ENCODE measurements around the gene OSBPL6.

OSBPL6 gene

GRCh38 chr2:178291703-178292102 lies 97.4 kb downstream of the OSBPL6 start:
- ATAC-seq = no peak
- TF ChIP-seq PPARA (CRISPR knock-in tag; IDR thresholded peaks at IDR 0.05; ENCODE audit: borderline replicate concordance) = no peak
- TF ChIP-seq ZNF70 (CRISPR knock-in tag; IDR thresholded peaks at IDR 0.05) = no peak
- TF ChIP-seq GLIS3 (CRISPR knock-in tag; IDR thresholded peaks at IDR 0.05) = no peak
- TF ChIP-seq ZNF565 (CRISPR knock-in tag; conservative IDR thresholded peaks at IDR 0.05; ENCODE audit: low read depth) = no peak
- TF ChIP-seq CSDC2 (CRISPR knock-in tag; IDR thresholded peaks at IDR 0.05) = no peak
- no peak for TF ChIP-seq ZC3H10 (CRISPR knock-in tag; IDR thresholded peaks at IDR 0.05)
- TF ChIP-seq OSR1 (CRISPR knock-in tag; IDR thresholded peaks at IDR 0.05) = no peak
- TF ChIP-seq, protein P1, sequence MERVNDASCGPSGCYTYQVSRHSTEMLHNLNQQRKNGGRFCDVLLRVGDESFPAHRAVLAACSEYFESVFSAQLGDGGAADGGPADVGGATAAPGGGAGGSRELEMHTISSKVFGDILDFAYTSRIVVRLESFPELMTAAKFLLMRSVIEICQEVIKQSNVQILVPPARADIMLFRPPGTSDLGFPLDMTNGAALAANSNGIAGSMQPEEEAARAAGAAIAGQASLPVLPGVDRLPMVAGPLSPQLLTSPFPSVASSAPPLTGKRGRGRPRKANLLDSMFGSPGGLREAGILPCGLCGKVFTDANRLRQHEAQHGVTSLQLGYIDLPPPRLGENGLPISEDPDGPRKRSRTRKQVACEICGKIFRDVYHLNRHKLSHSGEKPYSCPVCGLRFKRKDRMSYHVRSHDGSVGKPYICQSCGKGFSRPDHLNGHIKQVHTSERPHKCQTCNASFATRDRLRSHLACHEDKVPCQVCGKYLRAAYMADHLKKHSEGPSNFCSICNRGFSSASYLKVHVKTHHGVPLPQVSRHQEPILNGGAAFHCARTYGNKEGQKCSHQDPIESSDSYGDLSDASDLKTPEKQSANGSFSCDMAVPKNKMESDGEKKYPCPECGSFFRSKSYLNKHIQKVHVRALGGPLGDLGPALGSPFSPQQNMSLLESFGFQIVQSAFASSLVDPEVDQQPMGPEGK (CRISPR knock-in tag; IDR thresholded peaks at IDR 0.05; ENCODE audit: borderline replicate concordance) = no peak
- no peak for TF ChIP-seq TCF4 (CRISPR knock-in tag; IDR thresholded peaks at IDR 0.05; ENCODE audit: borderline replicate concordance)
- no peak for TF ChIP-seq ESRRG (CRISPR knock-in tag; IDR thresholded peaks at IDR 0.05)
- TF ChIP-seq, protein P2, sequence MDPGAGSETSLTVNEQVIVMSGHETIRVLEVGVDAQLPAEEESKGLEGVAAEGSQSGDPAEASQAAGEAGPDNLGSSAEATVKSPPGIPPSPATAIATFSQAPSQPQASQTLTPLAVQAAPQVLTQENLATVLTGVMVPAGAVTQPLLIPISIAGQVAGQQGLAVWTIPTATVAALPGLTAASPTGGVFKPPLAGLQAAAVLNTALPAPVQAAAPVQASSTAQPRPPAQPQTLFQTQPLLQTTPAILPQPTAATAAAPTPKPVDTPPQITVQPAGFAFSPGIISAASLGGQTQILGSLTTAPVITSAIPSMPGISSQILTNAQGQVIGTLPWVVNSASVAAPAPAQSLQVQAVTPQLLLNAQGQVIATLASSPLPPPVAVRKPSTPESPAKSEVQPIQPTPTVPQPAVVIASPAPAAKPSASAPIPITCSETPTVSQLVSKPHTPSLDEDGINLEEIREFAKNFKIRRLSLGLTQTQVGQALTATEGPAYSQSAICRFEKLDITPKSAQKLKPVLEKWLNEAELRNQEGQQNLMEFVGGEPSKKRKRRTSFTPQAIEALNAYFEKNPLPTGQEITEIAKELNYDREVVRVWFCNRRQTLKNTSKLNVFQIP (CRISPR knock-in tag; IDR thresholded peaks at IDR 0.05; ENCODE audit: borderline replicate concordance, low read depth) = no peak
- no peak for TF ChIP-seq RARB (CRISPR knock-in tag; IDR thresholded peaks at IDR 0.05)
- TF ChIP-seq CREB5 (CRISPR knock-in tag; IDR thresholded peaks at IDR 0.05; ENCODE audit: low read depth) = no peak
- no peak for TF ChIP-seq ARNTL (CRISPR knock-in tag; IDR thresholded peaks at IDR 0.05; ENCODE audit: borderline replicate concordance, low read depth)
- no peak for TF ChIP-seq ZFP3 (CRISPR knock-in tag; IDR thresholded peaks at IDR 0.05)
- no peak for TF ChIP-seq CSRNP3 (CRISPR knock-in tag; IDR thresholded peaks at IDR 0.05)
- no peak for TF ChIP-seq ZFP30 (CRISPR knock-in tag; IDR thresholded peaks at IDR 0.05)
- no peak for TF ChIP-seq BACH2 (CRISPR knock-in tag; IDR thresholded peaks at IDR 0.05; ENCODE audit: borderline replicate concordance)
- no peak for TF ChIP-seq ISL1 (CRISPR knock-in tag; IDR thresholded peaks at IDR 0.05)

DNA sequence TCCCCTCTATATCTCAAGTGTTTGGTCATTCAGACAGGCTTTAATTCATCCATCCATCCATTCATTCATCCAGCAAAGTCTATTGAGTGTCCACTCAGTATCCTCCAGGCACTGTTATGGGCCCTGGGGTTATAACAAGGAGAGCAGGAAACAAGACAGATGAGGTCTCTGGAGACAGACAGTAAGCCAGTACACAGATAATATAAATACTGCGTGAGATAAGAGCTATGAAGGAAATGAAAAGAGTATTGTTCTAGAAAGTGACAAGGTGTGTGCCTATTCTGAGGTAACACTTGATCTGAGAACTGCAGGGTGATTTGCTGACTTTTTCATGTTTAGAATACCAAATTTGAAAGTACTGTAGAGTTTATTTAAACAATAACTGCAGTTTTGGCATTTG lies 98.3 kb downstream of the OSBPL6 start:
- TF ChIP-seq ZC3H10 (CRISPR knock-in tag; IDR thresholded peaks at IDR 0.05) (no peak), SNAI2 (CRISPR knock-in tag; IDR thresholded peaks at IDR 0.05) (no peak), CSDC2 (CRISPR knock-in tag; IDR thresholded peaks at IDR 0.05) (no peak), ARNTL (CRISPR knock-in tag; IDR thresholded peaks at IDR 0.05; ENCODE audit: borderline replicate concordance, low read depth) (no peak), BACH2 (CRISPR knock-in tag; IDR thresholded peaks at IDR 0.05; ENCODE audit: borderline replicate concordance) (no peak), GLIS3 (CRISPR knock-in tag; IDR thresholded peaks at IDR 0.05) (no peak), OSR1 (CRISPR knock-in tag; IDR thresholded peaks at IDR 0.05) (no peak), TCF4 (CRISPR knock-in tag; IDR thresholded peaks at IDR 0.05; ENCODE audit: borderline replicate concordance) (no peak), ZFP3 (CRISPR knock-in tag; IDR thresholded peaks at IDR 0.05) (no peak), ZNF565 (CRISPR knock-in tag; conservative IDR thresholded peaks at IDR 0.05; ENCODE audit: low read depth) (no peak), ZNF70 (CRISPR knock-in tag; IDR thresholded peaks at IDR 0.05) (no peak), ISL1 (CRISPR knock-in tag; IDR thresholded peaks at IDR 0.05) (no peak), ESRRG (CRISPR knock-in tag; IDR thresholded peaks at IDR 0.05) (no peak), RARB (CRISPR knock-in tag; IDR thresholded peaks at IDR 0.05) (no peak), CSRNP3 (CRISPR knock-in tag; IDR thresholded peaks at IDR 0.05) (no peak), TOX (CRISPR knock-in tag; IDR thresholded peaks at IDR 0.05; ENCODE audit: borderline replicate concordance) (no peak)
- TF ChIP-seq, protein P1 (CRISPR knock-in tag; IDR thresholded peaks at IDR 0.05; ENCODE audit: borderline replicate concordance) = no peak
- TF ChIP-seq, protein P2 (CRISPR knock-in tag; IDR thresholded peaks at IDR 0.05; ENCODE audit: borderline replicate concordance, low read depth) = no peak
- ATAC-seq = no peak
